Uterine smooth muscle cell (primary cell): Measurements from ENCODE around the gene SGCE. TPM values are rescaled to one million over a fixed set of nuclear protein-coding genes. Genes with fewer than 3 reads are reported as not detected.

Experiments
- total RNA-seq: library from RNA; depleted of rRNA; stranded (reverse); fragments of >200 nt; gene quantifications from 2 replicates; pipeline ENCODE4 v1.2.3, GENCODE V29; 2014

SGCE gene
- 71.6 and 78.4 TPM in 2 replicates for total RNA-seq

DNA sequence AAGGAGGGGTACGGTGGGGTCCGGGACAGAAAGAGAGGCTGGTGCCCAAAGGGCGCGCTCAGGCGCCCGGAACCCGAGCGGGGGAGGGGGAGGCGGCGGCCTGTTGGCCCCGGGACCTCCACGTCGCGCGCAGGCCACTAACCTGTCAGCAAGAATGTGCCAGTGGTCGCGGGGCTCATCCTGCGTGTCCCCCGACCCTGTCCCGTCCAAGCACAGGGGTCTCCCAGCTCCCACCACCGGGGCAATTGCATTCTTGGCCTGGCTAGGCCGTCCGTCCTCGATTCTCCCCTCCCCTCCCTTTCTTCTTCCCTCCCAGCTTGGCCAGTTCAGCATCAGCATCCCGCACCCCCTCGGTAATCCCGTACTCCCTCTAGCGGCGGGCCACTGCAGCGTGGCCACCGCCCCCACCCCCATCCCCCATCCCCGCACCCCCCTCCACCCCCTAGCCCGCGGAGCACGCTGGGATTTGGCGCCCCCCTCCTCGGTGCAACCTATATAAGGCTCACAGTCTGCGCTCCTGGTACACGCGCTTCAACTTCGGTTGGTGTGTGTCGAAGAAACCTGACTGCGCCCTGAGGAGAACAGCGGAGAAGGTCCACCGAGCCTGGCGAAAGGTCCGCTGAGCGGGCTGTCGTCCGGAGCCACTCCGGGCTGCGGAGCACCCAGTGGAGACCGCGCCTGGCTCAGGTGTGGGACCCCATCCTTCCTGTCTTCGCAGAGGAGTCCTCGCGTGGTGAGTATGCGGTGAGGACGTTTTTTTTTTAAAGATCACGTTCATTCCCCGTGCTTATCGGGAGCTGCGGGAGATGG is at the start of gene SGCE:
Gene SGCE (minus strand): TSS at position 286 of the 810 bp plus-strand sequence. CDS start 35 bp downstream, at position 251.

Other genes starting within 250 kb of the SGCE start
- gene CASD1, start 146.3 kb downstream of the SGCE start, total RNA-seq = 12.8 and 15.1 TPM in 2 replicates